Measurements from ENCODE around the gene NR2E1.

- TF ChIP-seq MYC (IDR thresholded peaks at IDR 0.05; ENCODE audit: low read depth, low read length), result no peak
- no peak for TF ChIP-seq CTCF (IDR thresholded peaks at IDR 0.05; ENCODE audit: low read depth, low read length)
- TF ChIP-seq POLR2A (IDR thresholded peaks at IDR 0.05; ENCODE audit: extremely low read depth, insufficient read length), result no peak
Measured at GRCh38 chr6:108127056-108127455, 38.8 kb upstream of the NR2E1 start.

Data from NB4 (cell line).